ENCODE data around the gene NUP214.

DNA sequence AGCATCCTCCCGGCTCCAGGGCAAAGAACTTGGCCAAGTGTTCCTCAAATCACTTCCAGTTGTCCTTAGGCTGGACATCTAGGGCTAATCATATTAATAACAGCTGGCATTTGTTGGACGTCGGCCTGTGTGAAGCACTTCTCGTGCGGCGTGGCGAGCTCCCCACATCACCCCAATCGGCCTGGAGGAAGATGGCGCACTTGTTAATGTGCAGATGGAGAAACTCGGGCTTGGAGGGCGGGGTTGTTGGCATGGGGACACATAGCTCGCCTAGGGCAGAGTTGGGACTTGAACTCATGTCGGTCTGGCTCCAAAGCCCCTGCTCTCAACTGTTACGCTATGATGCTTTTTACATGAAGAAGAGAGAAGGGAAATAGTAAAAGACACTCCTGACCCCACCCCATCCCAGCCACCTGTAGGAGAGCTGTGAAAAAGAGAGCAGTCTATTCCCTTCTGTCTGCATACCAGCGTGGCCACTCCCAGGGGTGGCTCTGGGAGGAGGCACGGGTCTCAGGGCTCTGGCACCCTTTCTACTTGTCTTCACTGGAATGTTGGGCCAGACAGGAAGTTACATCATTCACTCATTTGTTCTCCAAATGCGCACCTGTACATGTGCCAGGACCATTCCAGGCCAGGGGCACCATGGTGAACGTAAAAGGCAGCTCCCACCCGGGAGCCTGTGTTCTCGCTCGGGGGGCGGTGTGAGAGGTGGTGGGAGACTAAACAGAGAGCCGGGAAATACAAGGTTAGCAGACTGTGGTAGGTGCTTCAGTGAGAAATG is 12.8 kb upstream of the NUP214 start:
- TF ChIP-seq TAF1 (IDR thresholded peaks at IDR 0.05; ENCODE audit: low read depth, low read length), result no peak
- TF ChIP-seq POLR2A (IDR thresholded peaks at IDR 0.05; ENCODE audit: low read depth, low read length), result no peak
- TF ChIP-seq POLR2AphosphoS5 (IDR thresholded peaks at IDR 0.05; ENCODE audit: low read depth, low read length), result no peak
- no peak for TF ChIP-seq SPI1 (IDR thresholded peaks at IDR 0.05; ENCODE audit: low read depth, low read length)
- TF ChIP-seq POU2F2 (IDR thresholded peaks at IDR 0.05; ENCODE audit: low read depth, low read length), result no peak
- no peak for TF ChIP-seq PAX5 (IDR thresholded peaks at IDR 0.05; ENCODE audit: insufficient read depth, low read length, severe bottlenecking)
